WI38 (cell line): Measurements from ENCODE around the gene RGPD3.
"Not testable (repeated sequence)": the region's sequence is repeated elsewhere in the genome, so short reads cannot be mapped to it uniquely, and the experiment has no call there.

Source experiments
- H3K4me3 ChIP-seq: 2 replicates; pipeline ENCODE4 v1.5.1; 2011; ENCODE audit warnings: low read depth, mild to moderate bottlenecking, control low read depth, low read length

Gene RGPD3

DNA sequence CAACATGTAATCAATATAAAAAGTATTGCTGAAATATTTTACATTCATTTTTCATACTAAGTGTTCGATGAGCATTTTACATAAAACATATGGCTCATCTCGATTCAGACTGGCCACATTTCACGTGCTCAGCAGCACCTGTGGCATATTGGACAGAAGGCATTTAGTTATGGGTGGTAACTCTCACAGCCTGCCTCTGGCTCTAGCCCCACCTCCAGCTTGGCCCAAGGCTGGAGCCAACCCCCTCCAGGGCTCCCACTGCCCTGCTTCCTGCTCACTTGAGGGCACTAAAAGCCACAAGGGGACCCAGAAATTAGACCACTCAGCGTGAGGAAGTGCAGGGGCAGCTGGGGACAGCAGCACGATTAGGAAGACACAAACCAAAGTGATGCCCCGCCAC is 24.2 kb upstream of the RGPD3 start:
- H3K4me3 ChIP-seq: not testable (repeated sequence)

DNA sequence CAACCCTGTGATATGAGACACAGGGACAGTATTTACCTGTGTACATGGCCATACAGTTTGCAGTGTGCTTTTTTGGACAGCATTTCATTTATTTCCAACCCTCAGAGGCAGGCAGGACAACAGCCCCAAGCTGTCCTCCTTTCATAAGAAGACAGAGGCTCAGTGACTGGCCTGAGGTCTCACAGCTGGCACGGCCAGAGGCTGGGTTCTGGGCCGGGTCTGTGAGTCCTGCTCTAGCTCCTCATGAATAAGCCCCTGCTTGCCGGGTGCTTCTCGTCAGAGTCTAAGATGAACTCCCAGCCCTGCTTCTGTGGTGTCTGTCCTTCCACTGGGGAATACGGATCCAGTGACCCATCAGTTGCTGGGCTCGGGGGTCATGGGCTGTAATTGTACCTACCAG is 21.5 kb upstream of the RGPD3 start:
- H3K4me3 ChIP-seq: not testable (repeated sequence)

DNA sequence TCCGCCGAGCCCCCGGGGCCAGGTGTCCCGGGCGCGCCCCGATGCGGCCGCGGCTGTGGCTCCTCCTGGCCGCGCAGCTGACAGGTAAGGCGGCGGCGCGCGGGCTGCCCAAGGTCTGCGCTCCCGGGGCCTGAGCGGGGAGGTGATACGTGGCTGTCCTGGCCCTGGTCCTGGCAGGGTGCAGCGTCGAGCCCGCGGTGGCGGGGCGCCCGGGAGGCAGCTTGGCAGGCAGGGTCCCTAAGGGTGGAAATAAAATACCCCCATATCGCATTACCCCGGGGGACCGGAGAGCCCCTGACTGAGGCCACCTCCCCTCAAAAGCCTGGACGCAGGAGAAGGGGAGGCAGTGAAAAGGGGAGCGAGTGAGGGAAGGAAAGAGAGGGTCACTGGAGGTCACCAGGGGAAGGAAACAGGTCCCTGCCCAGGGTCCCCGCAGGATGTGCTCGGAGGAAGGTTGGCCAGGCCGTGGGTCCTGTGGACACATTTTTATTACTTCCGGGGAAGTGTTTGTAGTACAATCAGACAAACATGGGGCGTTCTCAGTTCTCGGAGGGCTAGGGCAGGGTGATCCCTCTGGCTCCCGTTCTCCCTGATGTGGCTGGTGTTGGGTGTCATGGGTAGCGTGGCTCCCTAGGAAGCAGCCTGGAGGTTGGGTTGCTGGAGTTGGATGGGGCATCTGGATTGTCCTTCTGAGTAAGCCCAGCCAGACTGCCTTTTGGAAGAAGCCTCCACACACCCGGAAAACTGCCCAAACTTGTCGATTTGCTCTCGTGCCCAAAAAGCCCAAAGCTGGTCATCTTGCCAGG is 19.4 kb upstream of the RGPD3 start:
- H3K4me3 ChIP-seq: not testable (repeated sequence)

DNA sequence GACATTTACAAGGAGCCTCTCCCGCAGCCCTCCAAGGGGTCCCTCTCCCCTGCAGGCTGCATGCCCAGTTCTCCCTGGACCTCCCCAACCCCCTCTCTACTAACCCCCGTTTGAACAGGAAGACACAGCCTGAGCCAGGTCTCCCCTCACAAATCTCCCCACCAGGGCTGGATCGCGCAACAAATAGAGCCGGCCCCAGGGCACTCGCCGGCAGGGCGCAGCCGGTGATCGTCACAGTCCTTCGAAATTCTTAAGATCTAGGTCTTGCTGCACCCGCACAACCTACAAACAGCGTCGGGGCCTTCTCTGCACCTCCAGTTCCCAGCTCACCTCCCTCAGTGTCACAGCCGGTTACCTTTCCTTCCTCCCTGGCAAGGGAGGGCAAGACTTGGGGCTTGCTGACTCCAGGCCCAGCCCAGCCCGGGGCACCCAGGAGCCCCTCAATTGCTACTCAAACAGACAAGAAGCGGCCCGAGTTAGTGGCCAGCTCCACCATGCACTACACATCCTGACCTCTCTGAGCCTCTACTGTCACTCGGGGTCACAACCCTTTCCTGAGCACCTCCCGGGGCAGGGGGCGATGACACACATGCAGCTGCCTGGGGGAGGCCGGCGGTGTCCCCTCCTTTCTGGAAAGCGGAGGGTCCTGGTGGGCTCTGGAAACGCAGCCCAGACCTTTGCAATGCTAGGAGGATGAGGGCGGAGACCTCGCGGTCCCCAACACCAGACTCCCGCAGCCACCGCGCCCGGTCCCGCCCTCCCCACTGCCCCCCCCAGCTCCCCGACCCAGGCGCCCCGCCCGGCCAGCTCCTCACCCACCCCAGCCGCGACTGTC is 18.6 kb upstream of the RGPD3 start, which contains the start of gene CD8B2:
Gene CD8B2, plus strand, starts transcription at position 814 of the 835 bp plus-strand sequence. CDS start 63 bp downstream, outside the sequence.
- H3K4me3 ChIP-seq: not testable (repeated sequence)

DNA sequence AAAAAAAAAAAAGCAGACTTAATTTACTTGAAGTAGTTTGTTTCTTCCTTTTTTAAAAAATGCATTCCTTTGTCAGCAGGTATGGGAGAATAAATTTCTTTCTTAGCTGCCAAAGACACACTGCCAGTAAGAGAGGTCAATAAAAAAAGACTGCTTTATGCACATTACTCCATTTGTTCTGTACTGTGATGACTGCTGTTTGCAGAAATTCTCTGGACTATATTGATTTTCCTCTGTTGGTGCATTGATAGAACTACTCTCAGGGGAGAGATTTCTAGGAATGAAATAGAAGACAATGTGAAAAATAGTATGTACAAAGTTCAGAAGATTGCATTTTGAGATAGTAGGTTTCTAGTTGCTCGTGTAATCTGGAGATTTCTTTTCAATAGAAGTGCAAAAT is 11.3 kb upstream of the RGPD3 start:
- not testable (repeated sequence) for H3K4me3 ChIP-seq

DNA sequence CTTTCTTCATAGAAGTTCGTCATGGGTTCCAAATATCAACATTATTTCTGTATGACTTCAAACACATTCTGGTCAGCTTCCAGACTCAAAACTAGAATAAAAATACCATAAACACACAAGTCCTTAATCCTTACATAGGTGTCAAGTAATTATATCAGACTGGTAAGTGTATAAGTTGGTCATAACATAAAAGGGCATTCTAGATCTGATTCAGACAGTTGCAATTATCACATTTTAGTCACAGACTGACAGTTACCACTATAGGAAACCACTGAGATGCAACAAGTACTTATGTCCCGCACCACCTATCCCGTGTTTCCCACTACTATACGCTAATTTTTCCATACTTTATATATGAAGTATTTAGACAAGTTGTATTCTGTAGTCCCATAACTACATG is 9.4 kb upstream of the RGPD3 start:
- not testable (repeated sequence) for H3K4me3 ChIP-seq

DNA sequence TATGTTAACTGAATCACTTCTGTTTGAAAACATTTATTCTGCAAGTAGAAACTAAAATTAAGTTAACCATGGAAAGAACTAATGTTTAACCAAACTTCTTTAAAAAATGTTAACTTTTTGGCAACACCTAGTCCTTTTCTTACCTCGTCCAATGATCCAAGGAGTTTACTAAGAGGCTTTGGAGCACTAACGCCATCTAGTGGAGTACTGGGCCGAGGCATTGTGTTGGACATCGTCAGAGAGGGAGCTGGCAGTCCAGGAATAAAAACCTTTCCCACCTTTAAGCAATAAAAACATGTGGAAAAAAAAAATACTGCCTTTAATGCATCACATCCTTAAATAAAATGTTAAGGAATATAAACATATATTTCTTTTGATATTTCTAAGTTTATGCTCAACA is 2.4 kb upstream of the RGPD3 start:
- not testable (repeated sequence) for H3K4me3 ChIP-seq

DNA sequence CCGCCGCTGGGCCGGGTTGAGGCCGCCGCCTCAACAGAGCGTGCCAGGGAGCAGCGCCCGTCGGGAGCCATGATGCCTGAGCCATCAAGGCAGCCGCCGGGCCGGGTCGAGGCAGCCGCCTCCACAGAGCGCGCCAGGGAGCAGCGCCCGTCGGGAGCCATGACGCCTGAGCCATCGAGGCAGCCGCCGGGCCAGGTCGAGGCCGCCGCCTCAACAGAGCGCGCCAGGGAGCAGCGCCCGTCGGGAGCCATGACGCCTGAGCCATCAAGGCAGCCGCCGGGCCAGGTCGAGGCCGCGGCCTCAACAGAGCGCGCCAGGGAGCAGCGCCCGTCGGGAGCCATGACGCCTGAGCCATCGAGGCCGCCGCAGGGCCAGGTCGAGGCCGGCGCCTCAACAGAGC is 697 bp downstream of the RGPD3 start:
- H3K4me3 ChIP-seq: not testable (repeated sequence)

DNA sequence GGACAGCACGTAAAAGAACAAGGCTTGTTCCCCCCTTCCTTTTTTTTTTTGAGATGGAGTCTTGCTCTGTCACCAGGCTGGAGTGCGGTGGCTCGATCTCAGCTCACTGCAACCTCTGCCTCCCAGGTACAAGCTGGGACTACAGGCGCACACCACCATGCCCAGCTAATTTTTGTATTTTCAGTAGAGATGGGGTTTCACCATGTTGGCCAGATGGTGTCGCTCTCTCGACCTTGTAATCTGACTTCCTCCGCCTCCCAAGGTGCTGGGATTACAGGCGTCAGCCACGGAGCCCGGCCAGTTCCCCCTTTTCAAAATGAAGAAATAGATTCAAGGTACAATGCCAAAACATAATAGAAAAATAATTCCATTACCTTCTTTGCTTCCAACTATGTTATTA is 6.3 kb downstream of the RGPD3 start:
- not testable (repeated sequence) for H3K4me3 ChIP-seq

DNA sequence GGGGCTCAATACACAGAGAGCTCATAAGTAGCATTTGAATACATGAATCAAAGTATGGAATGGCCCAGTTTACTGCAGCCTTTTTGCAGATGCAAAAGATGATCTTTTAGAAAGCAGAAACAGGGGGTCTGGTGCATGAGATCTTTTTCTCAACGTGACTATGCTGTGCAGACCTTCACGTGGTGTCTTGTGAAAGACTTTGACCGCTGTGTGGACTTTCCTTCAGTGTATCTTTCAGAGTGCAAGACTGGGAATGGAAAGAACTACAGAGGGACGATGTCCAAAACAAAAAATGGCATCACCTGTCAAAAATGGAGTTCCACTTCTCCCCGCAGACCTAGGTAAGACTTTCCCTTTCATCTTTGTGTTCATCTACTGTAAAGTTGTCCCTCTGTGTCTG is 77.5 kb downstream of the RGPD3 start:
- not testable (repeated sequence) for H3K4me3 ChIP-seq

DNA sequence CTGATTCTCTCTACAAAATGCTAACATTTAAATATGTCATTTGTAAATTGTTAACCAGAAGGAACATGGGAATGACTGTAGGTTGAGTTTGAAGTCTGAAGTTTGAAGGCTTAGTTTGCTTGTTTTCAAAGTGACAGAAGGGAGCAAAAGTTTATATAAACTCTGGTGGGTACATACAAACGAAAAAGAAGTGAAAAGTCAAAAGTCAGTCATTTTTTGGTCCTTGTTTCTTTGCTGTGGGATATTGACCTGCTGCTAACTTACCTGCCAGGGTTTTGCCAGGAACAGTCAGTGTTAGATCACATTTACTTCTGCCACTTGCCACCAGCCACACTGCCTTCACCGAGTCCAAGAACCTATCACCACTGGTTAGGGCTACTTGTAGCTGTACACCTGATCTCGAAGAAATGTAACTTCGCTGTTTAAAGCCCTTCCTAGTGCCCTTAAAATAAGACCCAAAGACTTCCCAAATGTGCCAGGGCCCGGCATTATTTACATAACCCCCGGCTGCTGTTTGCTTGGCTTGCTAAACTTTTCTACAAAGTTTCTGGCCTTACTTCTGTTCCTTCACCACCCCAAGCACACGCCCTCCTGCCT is 79.3 kb downstream of the RGPD3 start:
- H3K4me3 ChIP-seq: not testable (repeated sequence)

DNA sequence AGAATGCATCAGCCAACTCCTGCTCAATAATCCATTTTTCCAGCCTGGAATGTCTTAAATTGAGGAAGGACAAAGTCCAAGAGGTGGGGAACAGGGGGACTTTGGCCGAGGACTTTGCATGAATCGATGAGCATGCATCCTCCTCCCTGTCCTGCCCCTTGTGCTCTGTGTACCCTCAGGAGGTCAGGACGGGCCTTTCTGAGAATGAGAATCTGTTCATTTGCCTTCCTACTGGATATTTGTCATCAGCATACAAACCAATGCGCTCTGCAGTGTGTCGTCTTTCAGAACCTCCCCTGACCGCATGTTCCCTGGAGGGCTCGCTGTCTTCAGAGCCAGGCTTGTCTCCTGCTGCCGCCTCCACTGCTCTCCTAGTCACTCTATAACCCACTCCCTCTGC is 83.7 kb downstream of the RGPD3 start:
- not testable (repeated sequence) for H3K4me3 ChIP-seq

DNA sequence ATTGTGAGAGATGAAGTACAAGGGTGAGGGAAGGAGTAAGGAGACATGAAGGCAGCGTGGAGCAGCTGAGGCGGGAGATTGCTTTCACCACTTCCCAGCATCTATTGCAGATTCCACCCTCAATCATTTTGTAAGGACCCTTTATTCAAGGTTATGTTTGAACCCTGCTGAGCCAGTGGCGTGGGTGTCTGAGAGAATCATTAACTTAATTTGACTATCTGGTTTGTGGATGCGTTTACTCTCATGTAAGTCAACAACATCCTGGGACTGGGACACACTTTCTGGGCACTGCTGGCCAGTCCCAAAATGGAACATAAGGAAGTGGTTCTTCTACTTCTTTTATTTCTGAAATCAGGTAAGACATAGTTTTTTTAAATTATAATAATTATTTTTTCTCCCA is 86.3 kb downstream of the RGPD3 start:
- not testable (repeated sequence) for H3K4me3 ChIP-seq

DNA sequence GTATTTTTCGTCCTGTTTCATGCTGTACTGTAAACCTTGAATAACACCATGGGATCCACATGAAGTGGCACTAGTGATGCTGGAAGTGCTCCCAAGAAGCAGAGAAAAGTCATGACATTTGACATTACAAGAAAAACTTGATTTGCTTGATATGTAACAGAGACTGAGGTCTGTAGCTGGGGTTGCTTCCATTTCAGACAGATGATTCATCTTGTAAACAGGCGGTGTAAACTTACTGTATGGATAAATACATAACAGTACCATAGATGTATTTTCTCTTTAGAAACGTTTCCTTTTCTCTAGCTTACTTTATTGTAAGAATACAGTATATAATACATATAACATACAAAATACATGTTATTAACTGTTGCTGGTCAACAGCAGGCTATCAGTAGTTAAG is 88.6 kb downstream of the RGPD3 start:
- H3K4me3 ChIP-seq: not testable (repeated sequence)

DNA sequence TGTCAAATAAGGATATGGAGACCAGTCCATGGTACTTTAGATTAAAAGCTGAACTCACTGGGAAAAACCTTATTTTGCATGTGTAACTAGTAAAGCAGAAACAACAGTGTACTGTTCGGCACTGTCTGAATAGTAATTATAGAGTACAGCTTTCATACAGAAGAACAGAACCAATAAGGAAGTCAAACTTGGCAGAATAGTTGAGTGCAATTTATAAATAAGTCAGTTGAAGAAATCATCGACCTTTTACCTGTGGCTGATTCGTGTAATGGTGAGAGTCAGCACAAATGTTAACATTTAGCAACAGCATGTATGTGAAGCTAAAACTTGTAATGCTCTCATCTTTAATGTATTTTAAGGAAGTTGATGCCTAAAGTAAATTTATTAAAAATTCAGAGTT is 99.0 kb downstream of the RGPD3 start:
- not testable (repeated sequence) for H3K4me3 ChIP-seq
